GM23248 (cell line): Measurements from ENCODE around the gene PKNOX2.

Source experiments
- EZH2 ChIP-seq: fragments of 200-600 bp; sonication (generic); IDR thresholded peaks from 2 replicates; pipeline ENCODE4 v1.6.1; 2018; ENCODE audit warnings: antibody characterized with exemption, mild to moderate bottlenecking; ENCODE audit not compliant: insufficient read depth, poor library complexity, severe bottlenecking
- EZH2phosphoT487 ChIP-seq: fragments of 200-600 bp; sonication (generic); IDR thresholded peaks from 2 replicates; pipeline ENCODE4 v1.6.1; 2018; ENCODE audit warnings: antibody characterized with exemption, moderate library complexity, mild to moderate bottlenecking, low read depth; ENCODE audit not compliant: insufficient read depth

DNA sequence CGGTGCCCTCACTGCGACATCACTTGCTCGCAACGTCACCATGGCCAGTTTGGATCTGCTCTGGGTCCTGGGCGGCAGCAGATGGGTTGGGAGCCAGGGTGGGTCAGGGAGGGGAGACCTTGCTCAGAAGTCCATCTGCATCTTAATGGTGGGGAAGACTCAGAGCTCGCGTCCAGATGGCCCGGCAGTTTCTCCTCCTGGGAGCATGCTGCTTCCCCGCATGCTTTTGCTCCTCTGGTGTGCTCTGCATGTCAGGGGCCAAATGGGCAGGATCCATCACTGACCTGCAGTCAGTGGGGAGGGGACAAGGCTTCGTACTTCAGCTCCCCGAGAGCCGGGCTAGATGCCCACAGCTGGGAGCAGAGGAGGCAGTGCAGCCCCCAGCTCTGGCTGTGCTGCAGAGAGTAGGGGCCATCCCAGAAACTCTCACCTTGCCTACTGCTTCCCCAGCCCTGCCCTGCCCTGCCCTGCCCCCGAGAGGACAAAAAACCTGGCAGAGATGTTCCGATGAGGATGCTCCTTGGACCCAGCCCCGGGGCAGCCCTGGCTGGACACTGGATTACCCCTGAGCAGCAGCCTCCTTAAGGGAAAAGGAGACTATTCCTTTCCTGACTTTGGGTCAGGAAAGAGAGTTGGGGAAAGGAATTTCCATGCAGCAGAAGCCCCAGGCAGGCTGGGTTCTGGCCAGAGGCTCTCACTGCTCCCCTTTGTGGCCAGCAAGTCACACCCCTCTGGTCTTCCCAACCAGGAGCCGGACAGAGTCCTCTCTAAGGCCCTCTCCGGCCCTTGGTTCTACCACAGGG, 149.9 kb downstream of the PKNOX2 start:
- TF ChIP-seq EZH2 (no peak), EZH2phosphoT487 (no peak)
